HL-60 (cell line): ENCODE data around the gene PLAC8.
"Not testable (repeated sequence)": the region's sequence is repeated elsewhere in the genome, so short reads cannot be mapped to it uniquely, and the experiment has no call there.

Source experiments
- DNase-seq, 2 experiments: peaks; one replicate each; pipeline ENCODE4 v3.0.0-alpha.2; 2010 to 2020; ENCODE audit warnings: low read depth in 1 of 2, low spot score in 1 of 2
- H3K27ac ChIP-seq: fragments of 250-450 bp; sonication (Bioruptor Pico); replicated peaks from 2 replicates; pipeline ENCODE4 v1.5.1; 2020; ENCODE audit warnings: mild to moderate bottlenecking, moderate library complexity
- H3K27me3 ChIP-seq: fragments of 250-450 bp; sonication (Bioruptor Pico); 2 replicates; pipeline ENCODE4 v1.5.1; 2021; ENCODE audit warnings: mild to moderate bottlenecking, moderate library complexity; ENCODE audit not compliant: insufficient read depth, poor library complexity, severe bottlenecking
- H3K4me3 ChIP-seq: replicated peaks from 2 replicates; pipeline ENCODE4 v1.5.1; 2011; ENCODE audit warnings: mild to moderate bottlenecking, control low read depth, low read length; ENCODE audit not compliant: insufficient read depth
- CTCF ChIP-seq: IDR thresholded peaks from one replicate; pipeline ENCODE4 v1.5.1; 2011; ENCODE audit warnings: low read length, control low read depth, inconsistent platforms; ENCODE audit not compliant: insufficient read depth
- GABPA ChIP-seq: IDR thresholded peaks from 2 replicates; pipeline ENCODE4 v1.6.1; 2012; ENCODE audit warnings: low read depth
- POLR2AphosphoS5 ChIP-seq: IDR thresholded peaks from 2 replicates; pipeline ENCODE4 v1.6.1; 2012; ENCODE audit warnings: low read depth
- SPI1 ChIP-seq: IDR thresholded peaks from 2 replicates; pipeline ENCODE4 v1.6.1; 2012; ENCODE audit warnings: low read depth, mild to moderate bottlenecking, borderline replicate concordance
- TF ChIP-seq, protein P1 (sequence below): IDR thresholded peaks from 2 replicates; pipeline ENCODE4 v1.6.1; 2012; ENCODE audit warnings: low read depth; ENCODE audit not compliant: insufficient replicate concordance

The PLAC8 gene

DNA sequence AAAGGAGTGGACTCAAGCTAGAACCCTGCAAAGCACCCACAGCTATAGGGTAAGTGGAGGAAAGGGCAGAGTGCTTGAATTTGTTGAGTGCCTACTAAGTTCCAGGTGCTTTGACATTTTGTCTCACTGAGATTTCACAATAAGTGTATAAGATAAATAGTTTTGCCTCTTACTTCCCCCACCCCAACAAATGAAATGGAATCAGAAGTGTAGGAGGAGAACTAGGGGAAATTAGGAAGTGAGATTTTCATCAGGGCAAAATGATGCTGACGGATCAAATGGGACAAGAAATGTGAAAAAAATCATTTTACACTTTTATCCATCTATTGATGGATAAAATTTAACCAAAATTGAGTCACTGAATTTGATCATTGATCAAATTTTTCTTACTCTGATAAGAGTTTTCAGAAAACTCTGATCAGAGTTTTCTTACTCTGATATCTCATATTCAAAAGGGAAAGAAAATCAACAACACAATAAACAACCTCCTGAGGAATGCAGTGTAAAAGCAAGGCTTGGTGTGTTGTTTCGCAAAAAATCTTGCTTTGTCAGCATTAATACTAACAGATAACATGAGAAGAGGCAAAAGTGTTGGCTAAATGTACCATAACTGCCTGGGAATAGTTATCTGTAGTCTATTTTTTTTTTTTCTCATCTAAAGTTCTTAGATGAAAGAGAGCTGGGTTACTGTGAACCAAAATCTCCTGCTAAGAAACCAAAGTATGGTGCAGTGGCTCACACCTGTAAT is 24.9 kb downstream of the PLAC8 start:
- TF ChIP-seq CTCF: no peak
- TF ChIP-seq SPI1: no peak
- TF ChIP-seq, protein P1, sequence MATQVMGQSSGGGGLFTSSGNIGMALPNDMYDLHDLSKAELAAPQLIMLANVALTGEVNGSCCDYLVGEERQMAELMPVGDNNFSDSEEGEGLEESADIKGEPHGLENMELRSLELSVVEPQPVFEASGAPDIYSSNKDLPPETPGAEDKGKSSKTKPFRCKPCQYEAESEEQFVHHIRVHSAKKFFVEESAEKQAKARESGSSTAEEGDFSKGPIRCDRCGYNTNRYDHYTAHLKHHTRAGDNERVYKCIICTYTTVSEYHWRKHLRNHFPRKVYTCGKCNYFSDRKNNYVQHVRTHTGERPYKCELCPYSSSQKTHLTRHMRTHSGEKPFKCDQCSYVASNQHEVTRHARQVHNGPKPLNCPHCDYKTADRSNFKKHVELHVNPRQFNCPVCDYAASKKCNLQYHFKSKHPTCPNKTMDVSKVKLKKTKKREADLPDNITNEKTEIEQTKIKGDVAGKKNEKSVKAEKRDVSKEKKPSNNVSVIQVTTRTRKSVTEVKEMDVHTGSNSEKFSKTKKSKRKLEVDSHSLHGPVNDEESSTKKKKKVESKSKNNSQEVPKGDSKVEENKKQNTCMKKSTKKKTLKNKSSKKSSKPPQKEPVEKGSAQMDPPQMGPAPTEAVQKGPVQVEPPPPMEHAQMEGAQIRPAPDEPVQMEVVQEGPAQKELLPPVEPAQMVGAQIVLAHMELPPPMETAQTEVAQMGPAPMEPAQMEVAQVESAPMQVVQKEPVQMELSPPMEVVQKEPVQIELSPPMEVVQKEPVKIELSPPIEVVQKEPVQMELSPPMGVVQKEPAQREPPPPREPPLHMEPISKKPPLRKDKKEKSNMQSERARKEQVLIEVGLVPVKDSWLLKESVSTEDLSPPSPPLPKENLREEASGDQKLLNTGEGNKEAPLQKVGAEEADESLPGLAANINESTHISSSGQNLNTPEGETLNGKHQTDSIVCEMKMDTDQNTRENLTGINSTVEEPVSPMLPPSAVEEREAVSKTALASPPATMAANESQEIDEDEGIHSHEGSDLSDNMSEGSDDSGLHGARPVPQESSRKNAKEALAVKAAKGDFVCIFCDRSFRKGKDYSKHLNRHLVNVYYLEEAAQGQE: no peak
- TF ChIP-seq POLR2AphosphoS5: no peak
- no peak for TF ChIP-seq GABPA
- no peak for DNase-seq
- Histone ChIP-seq H3K27me3 (no peaks in the 10 kb centered on the region), H3K27ac (no peak overlapping the region), H3K4me3 (no peak overlapping the region)

DNA sequence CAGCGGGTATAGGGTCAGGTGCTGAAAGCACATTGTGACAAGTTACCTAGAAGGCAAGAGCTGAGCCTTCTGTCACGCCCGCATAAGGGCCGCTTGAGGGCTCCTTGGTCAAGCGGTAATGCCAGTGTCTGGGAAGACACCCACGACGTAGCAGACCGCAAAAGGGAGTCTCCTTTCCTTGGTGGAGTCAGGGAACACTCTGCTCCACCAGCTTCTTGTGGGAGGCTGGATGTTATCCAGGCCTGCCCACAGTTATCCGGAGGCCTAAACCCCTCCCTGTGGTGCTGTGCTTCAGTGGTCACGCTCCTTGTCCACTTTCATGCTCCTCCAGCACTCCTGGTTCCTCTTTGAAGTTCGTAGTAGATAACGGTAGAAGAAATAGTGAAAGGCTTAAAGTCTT is 29.6 kb downstream of the PLAC8 start:
- not testable (repeated sequence) for H3K27me3 ChIP-seq, H3K27ac ChIP-seq, DNase-seq, H3K4me3 ChIP-seq

- H3K4me3 ChIP-seq: no peak overlapping the region
- DNase-seq: peak in 1 of 2 experiments; percentile 36
- no peak overlapping the region; the same call in 1 of the 2 replicates for H3K27ac ChIP-seq
- TF ChIP-seq GABPA (no peak), SPI1 (no peak), POLR2AphosphoS5 (peak; percentile 64; the same call in 1 of the 2 replicates)
- TF ChIP-seq, protein P1: no peak
- no peaks in the 10 kb centered on the region for H3K27me3 ChIP-seq
These were observed 30.5 kb downstream of the PLAC8 start for GRCh38 chr4:83083925-83084475.

DNA sequence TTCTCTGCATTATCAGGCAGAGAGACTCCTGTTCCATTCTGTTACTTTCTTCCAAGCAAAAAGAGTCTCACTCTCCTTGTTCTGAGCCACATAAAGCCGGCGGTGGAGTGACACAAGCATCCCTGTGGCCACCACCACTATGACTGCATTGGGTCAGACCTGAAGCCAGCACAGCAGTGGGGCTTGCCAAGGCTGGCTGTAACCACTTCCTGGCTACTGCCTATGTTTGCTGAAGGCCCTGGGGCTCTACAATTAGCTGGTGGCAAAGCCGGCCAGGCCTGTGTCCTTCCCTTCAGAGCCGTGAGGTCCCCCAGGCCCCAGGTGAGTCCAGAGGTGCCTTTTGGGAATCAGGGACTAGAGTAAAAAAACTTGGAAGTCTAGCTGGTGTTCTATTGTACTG is 31.8 kb downstream of the PLAC8 start:
- Histone ChIP-seq H3K27me3 (no peaks in the 10 kb centered on the region), H3K27ac (no peak overlapping the region; the same call in 1 of the 2 replicates), H3K4me3 (no peak overlapping the region)
- TF ChIP-seq SPI1 (no peak), POLR2AphosphoS5 (no peak), CTCF (no peak), GABPA (no peak)
- TF ChIP-seq, protein P1: no peak
- peak in 1 of 2 experiments; percentile 47 for DNase-seq
